Tibial nerve (tissue), 4 donors: Measurements from ENCODE around the gene HOTAIR.

Source experiments
- CTCF ChIP-seq, 5 experiments: fragments of 200-600 bp in 3 of 5; fragments of 450-650 bp in 2 of 5; sonication (generic) in 3 of 5; IDR thresholded peaks; one replicate each; pipeline ENCODE4 v1.5.1; 2016 to 2019; ENCODE audit warnings: antibody characterized with exemption in 5 of 5, mild to moderate bottlenecking in 3 of 5, moderate library complexity in 2 of 5
- EP300 ChIP-seq, 2 donors: sonication (generic); formaldehyde crosslinking; IDR thresholded peaks; one replicate each; pipeline ENCODE4 v1.6.1; 2017; ENCODE audit warnings: antibody characterized with exemption in 2 of 2, mild to moderate bottlenecking in 1 of 2
- POLR2A ChIP-seq, 2 donors: fragments of 450-650 bp; IDR thresholded peaks; one replicate each; pipeline ENCODE4 v1.6.1; 2017; ENCODE audit warnings: antibody characterized with exemption in 2 of 2, mild to moderate bottlenecking in 2 of 2, moderate library complexity in 2 of 2

DNA sequence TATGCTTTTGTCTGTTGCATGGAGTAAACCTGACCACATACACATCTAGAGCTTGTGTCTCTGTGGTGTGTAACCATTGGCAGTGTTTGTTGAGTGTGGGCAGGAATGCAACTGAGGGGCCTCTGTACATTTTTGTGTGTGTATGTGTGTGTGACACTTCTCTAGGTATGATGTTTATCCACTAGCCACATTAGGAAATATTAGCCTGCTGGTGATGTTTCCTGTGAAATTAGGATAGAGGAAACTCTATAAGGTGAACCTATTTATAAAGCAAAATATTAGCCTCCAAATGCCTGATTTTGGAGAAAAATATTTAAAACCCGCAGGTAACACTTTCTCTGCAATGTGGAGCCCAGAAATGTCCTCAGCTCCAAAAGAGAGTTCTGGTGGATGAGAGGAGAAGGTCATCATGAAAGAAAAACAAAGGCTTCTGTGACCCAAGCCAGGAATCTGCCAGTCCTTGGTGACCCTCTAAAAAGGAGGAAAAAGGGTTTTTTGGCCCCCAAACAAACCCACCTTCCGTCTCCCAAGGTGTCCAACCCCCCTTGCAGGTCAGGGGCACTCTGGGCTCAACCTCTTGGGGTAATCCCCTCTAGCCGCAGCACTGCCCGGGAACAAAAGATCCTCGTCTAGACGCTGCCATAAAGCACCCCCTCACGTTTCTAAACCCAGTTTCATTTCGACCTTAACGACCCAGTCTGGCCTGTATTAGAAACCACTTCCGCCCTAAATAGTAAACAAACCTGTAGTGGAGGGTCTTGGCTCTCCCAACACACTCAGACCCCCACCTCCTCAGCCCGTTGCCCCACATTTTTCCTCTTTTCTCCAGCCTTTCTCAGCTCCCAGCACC, 3.1 kb upstream of the HOTAIR start:
- no peak for TF ChIP-seq EP300 (IDR thresholded peaks at IDR 0.05)
- TF ChIP-seq CTCF (IDR thresholded peaks at IDR 0.05), result no peak
- TF ChIP-seq POLR2A (IDR thresholded peaks at IDR 0.05), result no peak
